GM04504 (cell line): ENCODE results near the gene MRPS10.

Experiments
- DNase-seq: peaks from one replicate; pipeline ENCODE4 v3.0.0-alpha.2; 2012; ENCODE audit warnings: low read depth

The MRPS10 gene

DNA sequence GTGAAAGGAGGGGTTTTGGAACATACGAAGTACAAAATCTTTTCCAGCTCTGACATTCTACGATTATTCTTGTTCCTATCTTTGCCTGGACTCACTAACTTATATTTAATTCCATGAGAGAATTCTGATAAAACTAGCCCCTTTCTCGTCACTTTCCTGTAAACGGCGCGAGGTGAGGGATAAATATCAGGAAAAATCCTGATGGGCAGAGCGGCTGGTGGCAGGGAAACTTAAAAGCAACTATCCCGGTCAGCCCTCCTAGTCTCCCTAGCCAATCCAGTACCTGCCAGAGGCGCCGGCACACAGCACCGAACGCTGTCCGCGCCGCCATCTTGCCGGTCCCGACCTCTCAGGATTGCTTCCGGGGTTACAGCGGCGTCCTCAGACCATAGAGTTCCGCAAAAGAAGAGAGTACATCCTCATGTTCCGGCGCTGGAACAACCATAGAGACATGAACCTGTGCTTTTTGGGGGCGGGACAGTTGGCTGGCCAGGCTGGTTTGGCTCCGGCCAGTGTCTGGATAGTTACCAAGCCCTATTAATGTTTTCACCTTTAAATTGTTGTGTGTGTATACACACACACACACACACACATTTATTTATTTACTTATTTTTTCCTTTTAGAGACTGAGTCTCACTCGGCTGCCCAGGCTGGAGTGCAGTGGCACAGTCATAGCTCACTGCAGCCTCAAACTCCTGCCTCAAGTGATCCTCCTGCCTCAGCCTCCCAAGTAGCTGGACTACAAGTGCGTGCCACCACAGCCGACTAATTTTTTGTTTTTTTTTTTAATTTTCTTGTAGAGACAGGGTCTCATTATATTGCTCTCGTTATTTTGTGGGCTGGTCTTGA lies at the start of gene MRPS10:
Gene MRPS10 (minus strand): TSS at position 343 of the 849 bp plus-strand sequence. CDS start 12 bp downstream, at position 331.
- peak; percentile 82 for DNase-seq

DNA sequence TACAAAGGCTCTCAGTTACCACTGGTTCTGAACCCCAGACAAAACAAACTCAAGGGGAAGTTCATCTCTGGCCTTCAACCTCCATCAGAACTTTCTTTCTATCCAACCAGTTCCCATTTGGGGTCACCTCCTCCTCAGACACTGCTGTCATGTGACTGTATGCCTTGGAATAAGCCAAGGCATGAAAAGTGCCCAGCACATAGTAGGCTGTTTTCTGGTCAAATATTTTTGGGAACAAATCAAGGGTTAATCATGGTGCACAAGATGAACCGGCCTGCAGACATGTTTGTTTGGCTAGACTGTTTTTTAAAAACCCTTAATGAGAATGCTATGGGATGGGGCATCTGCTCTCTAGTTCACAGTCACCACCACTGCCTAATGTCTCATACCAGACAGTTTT lies 48.9 kb upstream of the MRPS10 start:
- DNase-seq: no peak

DNA sequence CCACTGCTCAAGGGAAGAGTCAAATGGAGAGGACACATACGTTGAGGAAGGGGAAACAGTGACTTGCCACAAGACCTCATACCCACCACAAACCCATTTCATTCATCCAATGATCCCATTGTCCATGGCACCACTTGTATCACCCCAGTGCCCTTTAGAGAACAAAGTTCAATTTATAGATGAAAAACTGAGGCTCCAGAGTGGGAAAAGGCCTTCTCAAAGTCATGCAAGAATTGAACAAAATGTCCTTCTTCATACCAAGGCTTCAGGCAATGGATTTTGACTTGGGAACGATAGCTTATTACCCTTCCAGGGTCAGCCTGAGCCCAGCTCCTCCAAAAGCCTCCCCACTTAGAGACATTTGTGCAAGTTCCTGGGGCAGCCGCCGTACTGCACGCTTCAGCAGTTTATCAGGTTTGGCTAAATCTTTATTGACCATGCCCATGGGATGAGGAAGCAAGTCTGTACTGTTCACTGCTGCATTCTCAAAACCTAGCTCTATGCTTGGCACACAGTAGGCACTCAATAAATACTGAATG lies 47.3 kb upstream of the MRPS10 start:
- no peak for DNase-seq

DNA sequence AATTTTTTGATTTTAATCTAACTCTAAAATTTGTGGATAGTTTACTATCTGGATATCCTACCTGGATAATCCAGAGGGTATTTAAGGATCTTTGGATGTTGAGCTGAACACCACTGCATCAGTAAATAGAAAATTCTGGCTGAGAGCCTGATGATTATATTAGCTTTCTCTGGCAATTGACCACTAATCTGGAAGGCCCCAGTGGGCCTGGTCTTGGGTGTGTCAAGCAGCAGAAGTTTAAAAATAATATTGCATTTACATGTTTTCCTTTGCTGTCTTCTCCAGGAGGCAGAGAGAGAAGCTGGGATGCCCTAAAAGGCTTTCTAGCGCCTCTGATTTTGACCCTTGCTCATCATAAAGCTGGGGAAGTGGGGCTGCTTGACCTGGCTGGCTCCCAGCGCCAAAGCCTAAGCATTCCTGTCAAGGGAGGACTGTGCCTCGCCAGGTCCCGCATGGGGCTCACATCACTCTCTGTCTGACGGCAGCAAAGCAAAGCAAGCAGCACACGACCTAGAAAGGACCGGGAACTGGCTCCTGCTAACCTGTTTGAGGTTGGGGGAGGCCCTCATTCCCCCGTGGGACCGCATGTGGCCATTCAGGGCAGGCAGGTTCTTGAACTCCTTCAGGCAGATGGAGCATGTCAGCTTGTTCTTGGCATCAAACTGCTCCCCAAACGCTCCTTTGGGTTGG lies 46.6 kb upstream of the MRPS10 start:
- DNase-seq: no peak

DNA sequence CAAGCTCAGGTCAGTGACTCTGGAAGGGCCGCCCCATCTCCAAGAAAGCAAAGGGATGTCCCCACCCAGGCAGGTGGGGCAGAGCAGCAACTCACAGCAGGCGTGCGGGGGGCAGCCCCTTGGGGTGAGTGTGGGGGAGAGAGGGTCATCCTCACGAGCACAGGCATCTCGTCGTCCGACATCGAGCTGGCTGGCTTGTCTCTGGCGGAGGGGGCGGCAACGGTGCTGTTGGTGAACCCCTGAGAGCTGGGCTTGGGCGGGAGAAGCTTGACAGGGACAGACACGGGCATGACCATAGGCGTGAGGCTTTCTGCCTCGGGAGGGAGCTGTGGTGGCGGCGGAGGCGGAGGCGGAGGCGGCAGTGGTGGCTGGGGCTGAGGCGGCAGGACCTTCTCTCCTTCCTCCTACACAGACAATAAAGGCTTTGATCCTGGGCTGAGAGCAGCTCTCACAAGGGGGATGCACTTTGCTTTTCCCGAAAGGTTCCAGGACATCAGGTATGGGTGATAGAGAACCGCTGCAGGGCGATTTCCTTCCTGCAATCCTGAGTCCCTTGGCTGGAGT lies 45.6 kb upstream of the MRPS10 start:
- no peak for DNase-seq

DNA sequence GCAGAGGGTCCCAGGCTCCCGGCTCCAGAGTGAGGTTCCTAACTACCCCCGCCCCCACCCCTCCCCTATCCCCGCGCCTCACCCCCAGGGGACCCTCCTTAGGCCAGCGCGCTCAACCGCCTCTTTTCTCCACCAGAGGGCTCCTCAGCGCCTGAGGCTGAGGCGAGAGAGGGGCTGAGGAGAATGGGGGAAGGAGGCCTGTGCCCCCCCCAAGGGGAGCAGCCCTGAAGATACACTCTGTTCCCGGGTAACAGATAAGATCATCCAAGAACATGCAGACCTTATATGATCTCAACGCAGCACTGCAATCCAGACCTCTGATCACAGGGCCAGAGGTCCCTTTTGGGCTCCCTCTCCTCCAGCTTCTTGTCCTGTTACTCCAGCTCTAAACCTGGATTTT lies 43.3 kb upstream of the MRPS10 start:
- no peak for DNase-seq

DNA sequence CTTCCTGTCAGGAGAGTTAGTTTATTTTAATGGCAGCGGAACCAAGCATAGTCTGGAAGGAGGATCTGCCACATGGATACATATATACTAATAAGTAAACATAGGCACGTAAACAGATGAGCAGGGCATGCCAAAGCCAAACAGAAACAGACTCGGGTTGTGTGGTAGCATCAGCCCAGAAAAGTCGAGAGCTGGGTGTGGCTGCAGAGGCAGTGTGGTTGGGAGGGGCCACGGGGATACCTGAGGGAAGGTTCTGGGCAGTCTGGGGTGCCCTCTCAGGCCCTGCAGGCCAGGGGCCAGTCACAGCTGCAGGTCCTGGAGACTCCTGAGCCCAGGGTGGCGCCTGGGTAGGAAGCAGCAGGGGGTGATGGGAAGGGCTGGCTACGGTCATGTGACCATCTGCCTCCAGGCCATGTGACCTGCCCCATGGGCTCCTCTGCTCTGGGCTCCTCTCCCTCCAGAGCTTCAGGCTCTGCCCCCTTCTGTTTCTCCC lies 42.8 kb upstream of the MRPS10 start:
- no peak for DNase-seq

DNA sequence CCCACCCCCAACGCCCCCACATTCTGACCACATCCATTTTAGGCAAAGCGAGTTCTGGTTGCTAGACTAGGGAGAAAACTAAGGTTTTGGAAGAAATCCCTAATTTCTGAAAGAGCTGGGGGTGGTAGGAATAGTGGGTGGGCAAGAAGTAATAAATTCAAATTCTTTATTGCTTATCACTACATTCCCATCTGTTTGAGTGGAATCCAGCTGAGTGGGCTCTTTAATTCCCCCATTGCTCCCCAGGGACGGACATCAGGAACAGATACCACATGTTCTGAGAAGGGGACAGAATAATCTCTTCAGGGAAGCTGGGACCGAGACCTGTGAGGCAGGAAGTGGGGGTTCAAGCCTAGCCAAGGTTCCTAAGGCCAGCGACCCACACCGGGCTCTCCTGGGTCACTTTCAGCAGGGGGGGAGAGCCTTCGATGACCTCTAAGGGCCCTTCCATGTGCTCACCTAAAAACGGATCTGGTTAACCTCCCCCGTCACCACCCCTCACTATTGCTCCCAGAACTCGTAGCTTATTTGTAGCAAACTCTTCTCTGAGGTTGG lies 42.3 kb upstream of the MRPS10 start:
- DNase-seq: no peak

DNA sequence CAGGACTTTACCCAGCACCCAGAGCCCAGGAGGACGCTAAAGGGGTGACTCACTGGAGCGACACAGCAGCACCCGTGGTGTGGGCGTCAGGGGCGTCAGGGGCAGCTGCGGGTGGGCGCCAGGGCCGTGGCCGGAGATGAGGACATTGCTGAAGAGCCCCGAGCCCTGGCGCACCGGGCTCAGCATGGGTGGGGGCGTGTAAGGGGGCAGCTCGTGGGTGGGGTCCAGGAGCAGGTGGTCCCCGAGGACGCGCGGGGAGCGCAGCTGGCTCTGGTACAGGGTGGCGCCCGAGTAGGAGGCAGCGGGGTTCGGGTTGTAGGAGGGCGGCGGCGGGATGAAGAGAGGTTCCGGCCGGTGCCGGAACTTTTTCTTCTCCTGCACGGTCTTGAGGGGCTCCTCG lies 41.6 kb upstream of the MRPS10 start:
- no peak for DNase-seq

DNA sequence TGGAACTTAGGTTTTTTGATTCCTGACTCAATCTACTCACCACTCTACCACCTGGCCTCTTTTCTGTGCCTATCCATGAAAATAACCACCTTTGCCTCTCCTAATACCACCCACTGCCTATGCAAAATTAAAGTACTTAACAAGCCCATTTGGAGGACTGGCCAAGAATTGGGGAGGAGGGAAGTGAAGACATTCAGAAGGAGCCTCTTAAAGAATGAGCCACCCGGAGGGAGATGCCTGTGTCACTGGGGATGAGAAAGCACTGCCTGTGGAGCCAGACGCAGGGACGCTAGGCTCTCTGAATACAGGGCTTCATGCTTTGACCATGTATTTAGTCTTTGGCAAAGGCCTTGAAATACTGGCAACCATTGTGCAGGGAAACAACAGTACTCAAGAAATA lies 40.0 kb upstream of the MRPS10 start:
- DNase-seq: no peak

DNA sequence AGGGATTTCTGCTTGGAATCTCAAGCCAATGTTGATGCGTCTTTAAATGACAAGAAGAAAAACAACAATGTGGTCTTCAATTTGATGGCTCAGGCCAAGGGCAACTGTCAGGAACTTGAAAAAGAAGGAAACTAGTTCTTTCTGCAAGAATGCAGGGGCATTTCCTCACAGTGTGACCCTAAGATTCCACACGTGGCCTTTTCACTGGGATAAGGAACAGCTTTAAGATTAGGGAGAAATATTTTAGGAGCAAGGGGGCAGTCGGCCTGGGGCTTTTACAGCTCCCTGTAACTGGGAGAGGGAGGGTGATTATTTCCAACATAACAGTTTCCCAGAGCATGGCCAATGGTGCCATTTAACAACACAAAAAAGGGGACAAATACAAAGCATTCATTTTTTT lies 39.4 kb upstream of the MRPS10 start:
- no peak for DNase-seq

DNA sequence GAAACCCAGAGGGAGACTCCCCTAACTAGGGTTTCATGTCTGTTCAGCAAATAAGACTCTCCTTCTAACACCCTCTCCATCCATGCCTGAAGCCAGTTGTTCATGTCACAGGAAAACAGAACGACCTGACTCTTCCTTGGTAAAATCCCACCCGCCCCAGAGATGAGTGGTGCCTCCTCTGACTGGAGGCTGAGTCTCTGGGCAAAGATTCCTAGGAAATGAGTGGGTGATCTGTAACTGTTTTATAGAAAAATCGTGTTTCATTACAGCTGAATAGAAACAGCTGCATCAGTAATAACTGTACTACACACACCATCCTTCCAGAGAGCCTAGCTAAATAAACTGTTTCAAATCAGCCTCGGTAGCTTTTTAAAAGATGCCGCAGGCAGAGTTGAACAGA lies 37.4 kb upstream of the MRPS10 start:
- peak; percentile 23 for DNase-seq

DNA sequence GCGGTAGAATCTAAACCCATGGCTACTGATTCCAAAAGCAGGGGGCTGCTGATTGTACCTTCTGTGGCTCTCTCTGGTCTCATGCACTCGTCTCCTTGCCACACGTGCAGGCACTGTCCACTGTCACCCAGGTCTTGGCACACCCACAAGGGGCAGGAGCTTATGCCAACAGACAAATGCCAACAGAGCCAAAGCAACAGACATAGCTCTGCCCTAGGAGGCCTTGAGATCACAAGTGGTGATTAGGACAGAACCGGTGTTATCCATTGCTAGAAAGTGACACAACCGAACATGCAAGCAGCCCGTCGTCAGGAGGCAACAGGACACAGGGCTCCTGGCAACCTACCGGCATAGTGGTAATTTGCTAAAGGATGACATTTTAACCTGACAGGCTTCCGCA lies 36.8 kb upstream of the MRPS10 start:
- DNase-seq: no peak

DNA sequence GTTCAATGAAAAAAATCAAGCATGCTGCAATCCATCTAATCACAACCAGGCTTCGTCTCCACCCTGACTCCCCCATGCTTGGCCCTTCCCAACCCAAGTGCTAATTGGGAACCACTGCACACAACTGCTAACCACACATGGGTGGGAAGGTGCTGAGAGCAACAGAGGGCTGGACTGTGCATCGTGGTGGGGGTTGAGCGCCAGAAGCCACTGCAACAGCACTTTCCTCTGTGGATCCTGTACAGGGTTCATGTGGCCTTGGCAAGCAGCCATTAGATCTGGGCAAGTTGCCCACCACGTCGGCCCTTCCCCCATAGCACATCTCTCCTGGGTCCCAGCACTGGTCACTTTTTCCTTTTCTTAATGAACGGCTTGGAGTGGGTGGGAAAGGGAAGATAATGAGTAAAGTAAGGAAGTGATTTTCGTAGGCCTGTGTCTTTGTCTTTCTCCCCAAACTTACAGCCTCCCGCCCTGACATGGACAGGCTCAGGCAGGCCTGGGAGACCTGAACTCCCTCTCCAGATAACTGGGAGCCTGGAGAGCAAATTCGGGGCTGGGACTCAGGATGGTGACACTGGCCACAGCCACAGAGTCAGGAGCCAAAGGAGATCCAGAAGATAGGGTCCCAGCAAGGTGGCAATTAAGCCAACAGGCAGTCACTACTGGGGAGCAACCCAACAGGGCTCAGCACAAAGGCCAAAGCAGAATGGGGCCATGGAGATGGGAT lies 34.4 kb upstream of the MRPS10 start:
- no peak for DNase-seq

DNA sequence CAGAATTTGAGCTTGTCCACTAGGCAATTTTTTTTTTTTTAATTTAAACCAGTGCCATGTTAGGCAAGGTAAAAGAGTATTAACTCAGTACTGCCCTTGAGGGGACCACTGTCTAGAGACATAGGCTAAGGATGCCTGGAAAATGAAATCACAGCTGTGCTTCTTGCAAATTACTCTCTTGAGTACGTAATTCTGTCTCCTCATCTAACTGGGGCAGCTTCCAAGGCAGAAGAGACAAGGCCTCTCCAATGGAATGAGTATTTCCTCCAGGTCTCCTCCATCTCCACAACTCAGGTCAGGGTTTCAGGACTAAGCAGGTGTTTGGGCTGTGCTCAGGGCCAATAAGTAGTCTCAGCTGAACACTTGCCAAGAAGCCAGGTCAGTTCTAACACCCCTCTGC lies 33.8 kb upstream of the MRPS10 start:
- peak; percentile 33 for DNase-seq

DNA sequence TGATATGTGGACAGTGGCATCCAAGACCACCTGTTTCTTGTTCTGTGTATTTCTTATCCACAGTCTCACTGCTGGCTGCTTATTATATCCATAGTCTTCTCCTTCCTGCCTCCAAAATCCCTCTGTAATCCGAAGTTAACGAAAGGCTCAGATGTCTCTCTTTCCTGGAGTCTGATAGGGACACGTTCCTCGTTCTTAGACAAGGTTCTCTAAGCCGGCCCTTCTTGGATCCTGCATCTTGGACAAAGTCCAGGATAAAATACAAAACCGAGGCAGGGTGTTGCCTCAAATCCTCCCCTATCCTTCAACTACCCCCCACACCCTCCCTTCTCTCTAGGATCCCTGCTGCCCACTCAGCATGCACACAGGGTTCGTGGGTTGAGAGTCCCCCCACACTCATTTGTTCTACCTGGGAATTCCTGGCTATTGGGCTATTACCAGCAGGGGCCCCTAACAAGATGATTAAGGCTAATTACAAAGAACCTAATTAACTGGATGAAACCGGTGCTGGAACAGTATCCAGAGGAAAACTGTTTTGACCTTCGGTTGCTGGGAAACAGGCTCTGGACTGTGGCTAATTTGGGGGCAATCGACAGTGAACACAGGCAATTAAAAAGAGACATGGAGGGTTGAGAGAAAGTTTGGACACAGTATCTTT lies 32.7 kb upstream of the MRPS10 start:
- DNase-seq: no peak

DNA sequence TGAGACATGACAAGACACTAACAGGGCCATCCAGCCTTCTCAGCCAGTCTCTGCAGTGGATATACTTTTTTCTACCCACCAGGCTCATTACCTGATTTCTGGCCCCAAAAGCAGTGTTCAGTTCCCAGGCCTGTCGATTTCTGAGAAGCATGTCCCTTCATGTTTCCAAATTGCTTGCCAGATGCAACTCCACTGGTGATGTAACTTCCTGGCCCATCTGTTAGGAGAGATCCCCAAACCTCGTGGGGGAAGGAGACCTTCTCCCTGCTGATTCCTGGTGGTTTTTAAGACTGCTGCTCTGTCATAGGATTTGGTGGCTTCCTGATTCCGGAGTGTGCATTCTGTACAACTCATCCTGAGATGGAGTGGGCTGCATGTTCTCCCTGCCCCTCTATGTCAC lies 31.6 kb upstream of the MRPS10 start:
- peak; percentile 35 for DNase-seq

DNA sequence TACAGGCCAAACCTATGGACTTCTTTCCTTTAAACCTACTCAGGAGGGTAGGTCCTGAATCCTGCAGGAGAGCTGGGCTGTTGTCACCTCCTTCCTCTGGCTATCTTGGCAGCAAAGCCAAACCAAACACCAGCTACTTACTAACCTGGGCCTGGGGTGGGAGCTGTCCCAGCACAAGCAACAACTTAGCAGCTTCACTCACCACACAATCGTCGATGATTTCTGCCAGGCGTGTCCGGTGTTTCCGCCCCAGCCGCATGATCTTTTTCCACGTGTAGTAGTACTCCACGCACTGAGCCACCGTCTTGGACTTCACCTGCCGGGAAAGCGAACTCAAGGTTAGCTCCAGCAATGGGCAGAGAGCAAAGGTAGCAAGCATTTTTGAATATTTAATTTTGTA lies 25.4 kb upstream of the MRPS10 start:
- DNase-seq: no peak

DNA sequence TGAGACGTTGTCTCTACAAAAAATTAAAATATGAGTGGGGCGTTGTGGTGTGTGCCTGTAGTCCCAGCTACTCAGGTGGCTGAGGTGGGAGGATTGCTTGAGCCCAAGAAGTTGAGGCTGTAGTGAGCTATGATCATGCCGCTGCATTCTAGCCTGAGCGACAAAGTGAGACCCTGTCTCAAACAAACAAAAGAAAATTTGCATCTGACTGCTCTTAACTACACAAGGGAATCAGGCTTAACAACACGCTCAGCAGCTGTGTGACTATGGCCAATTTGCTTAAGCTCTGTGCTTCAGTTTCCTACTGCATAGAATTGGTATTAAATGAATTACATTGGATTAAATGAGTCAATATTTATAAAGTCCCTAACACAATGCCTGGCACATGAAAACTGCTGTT lies 24.3 kb upstream of the MRPS10 start:
- no peak for DNase-seq

DNA sequence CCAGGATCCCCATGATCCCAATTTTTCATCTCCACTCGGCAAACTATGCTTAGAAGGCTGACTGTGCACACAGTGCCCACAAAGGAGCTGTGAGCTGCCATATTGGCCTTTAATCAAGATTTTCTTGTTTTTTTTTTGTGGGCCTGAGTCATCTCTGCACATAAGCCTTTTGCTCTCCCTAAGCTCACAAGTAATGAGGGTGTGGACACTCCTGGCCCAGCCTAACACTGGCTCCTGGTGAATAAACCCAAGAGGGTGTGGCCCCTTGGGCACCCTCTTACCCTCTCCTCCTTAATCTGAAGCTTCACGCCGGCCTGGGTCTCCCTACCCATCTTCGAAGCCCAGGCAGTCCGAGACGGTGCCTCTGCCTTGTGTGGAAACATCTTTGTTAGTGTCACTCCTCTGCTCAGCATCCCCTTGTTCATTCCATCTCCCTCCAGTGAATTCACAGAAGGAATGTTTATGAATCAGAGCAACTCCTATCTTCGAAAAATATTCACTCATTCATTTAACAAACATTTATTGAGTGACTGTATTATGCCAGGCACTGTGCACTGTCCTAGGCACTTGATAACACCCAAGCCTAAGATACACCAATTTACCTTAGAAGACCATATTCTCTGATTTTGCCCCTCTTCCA lies 22.2 kb upstream of the MRPS10 start:
- peak; percentile 38 for DNase-seq

DNA sequence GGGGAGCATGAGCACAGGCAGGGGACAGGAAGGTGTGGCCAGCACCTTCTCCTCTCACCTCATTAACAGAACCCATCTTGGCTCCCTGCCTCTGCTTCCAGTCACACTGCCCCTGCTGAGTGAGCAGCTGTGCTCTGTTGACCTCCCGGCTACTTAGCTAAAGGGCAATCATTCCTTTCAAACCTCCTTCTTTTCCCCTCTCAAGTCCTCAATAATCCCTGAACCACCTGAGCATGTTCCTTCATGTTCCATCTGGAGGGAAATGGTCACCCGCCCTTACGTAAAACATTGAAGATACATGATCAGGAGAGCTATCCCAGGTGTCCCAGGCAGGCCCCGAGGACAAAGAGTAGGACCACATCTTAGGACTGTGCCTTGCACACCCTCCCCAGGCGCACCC lies 21.7 kb upstream of the MRPS10 start:
- no peak for DNase-seq
